ENCODE results near the gene HBG1.

HBG1 gene

DNA sequence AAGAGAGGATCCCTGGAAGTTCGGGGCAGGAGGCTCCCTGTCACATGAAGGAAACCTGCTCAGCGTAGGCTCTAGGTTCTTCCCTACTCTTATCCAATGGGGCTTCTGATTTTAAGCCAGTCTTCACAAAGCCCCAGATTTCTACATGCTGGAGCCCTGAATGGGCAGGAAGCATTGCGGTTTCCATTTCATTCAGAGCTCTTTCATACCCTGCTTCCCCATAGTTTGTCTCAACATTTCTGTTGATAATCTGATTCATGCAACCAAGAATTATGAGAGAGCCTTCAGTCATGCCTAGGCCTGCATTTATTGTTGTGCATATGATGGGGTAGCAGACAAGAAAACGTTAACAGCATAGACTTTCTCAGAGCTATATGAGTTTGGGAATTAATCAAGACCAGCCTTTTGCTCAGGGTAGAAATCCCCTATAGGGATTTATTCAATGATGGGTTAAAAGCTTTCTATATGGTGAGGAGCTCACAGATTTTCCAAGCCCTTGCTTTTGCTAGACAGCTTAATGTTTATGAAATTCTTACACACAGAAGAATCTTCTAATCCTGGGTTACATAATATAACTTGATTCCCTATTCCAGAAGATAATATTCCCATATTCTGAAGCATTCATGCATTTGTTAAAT, 36.2 kb upstream of the HBG1 start:
- no peaks in the 10 kb centered on the region for H3K36me3 ChIP-seq
- TF ChIP-seq, protein P1, sequence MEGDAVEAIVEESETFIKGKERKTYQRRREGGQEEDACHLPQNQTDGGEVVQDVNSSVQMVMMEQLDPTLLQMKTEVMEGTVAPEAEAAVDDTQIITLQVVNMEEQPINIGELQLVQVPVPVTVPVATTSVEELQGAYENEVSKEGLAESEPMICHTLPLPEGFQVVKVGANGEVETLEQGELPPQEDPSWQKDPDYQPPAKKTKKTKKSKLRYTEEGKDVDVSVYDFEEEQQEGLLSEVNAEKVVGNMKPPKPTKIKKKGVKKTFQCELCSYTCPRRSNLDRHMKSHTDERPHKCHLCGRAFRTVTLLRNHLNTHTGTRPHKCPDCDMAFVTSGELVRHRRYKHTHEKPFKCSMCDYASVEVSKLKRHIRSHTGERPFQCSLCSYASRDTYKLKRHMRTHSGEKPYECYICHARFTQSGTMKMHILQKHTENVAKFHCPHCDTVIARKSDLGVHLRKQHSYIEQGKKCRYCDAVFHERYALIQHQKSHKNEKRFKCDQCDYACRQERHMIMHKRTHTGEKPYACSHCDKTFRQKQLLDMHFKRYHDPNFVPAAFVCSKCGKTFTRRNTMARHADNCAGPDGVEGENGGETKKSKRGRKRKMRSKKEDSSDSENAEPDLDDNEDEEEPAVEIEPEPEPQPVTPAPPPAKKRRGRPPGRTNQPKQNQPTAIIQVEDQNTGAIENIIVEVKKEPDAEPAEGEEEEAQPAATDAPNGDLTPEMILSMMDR (IDR thresholded peaks at IDR 0.05; ENCODE audit: low read depth, low read length), result no peak
- DNase-seq, result no peak
- no peaks in the 10 kb centered on the region for H3K4me1 ChIP-seq
- H3K4me3 ChIP-seq (ENCODE audit: low read depth, low read length), result no peak overlapping the region
- no peaks in the 10 kb centered on the region for H3K9me3 ChIP-seq
- no peaks in the 10 kb centered on the region for H3K27me3 ChIP-seq

DNA sequence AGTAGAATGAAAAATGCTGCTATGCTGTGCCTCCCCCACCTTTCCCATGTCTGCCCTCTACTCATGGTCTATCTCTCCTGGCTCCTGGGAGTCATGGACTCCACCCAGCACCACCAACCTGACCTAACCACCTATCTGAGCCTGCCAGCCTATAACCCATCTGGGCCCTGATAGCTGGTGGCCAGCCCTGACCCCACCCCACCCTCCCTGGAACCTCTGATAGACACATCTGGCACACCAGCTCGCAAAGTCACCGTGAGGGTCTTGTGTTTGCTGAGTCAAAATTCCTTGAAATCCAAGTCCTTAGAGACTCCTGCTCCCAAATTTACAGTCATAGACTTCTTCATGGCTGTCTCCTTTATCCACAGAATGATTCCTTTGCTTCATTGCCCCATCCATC, 35.0 kb upstream of the HBG1 start:
- TF ChIP-seq, protein P1 (IDR thresholded peaks at IDR 0.05; ENCODE audit: low read depth, low read length), result no peak
- no peaks in the 10 kb centered on the region for H3K27me3 ChIP-seq
- H3K4me3 ChIP-seq (ENCODE audit: low read depth, low read length), result no peak overlapping the region
- no peaks in the 10 kb centered on the region for H3K4me1 ChIP-seq
- H3K9me3 ChIP-seq, result no peaks in the 10 kb centered on the region
- no peaks in the 10 kb centered on the region for H3K36me3 ChIP-seq
- DNase-seq, result no peak

DNA sequence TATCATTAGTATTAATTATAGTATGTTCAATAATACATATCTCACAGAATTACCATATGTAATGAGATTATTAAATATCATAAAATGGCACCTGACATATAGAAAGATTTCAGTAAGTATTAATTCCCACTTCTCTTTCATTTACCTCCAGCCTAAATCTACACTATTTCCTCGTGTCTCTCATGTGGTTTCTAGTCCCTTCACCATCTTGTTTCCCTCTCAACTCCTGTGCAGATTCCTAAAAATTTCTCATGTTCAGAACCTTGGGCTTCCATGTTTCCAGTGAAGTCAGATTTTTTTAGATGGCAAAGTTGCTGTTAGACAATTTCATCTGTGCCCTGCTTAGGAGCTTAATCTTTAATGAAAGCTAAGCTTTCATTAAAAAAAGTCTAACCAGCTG, 34.2 kb upstream of the HBG1 start:
- TF ChIP-seq, protein P1 (IDR thresholded peaks at IDR 0.05; ENCODE audit: low read depth, low read length), result no peak
- no peaks in the 10 kb centered on the region for H3K4me1 ChIP-seq
- H3K9me3 ChIP-seq, result no peaks in the 10 kb centered on the region
- H3K36me3 ChIP-seq, result no peaks in the 10 kb centered on the region
- H3K4me3 ChIP-seq (ENCODE audit: low read depth, low read length), result no peak overlapping the region
- no peak for DNase-seq
- H3K27me3 ChIP-seq, result no peaks in the 10 kb centered on the region

- H3K4me3 ChIP-seq (ENCODE audit: low read depth, low read length), result no peak overlapping the region
- H3K36me3 ChIP-seq, result no peaks in the 10 kb centered on the region
- DNase-seq, result no peak
- no peaks in the 10 kb centered on the region for H3K4me1 ChIP-seq
- H3K9me3 ChIP-seq, result no peaks in the 10 kb centered on the region
- no peaks in the 10 kb centered on the region for H3K27me3 ChIP-seq
- TF ChIP-seq, protein P1 (IDR thresholded peaks at IDR 0.05; ENCODE audit: low read depth, low read length), result no peak
These were observed 33.4 kb upstream of the HBG1 start for GRCh38 chr11:5283086-5283485.

GRCh38 chr11:5282628-5283027, 33.0 kb upstream of the HBG1 start:
- no peaks in the 10 kb centered on the region for H3K36me3 ChIP-seq
- no peak for DNase-seq

GRCh38 chr11:5281596-5281995, 31.9 kb upstream of the HBG1 start:
- H3K27me3 ChIP-seq, result no peaks in the 10 kb centered on the region
- H3K36me3 ChIP-seq, result no peaks in the 10 kb centered on the region
- no peaks in the 10 kb centered on the region for H3K9me3 ChIP-seq
- H3K4me3 ChIP-seq (ENCODE audit: low read depth, low read length), result no peak overlapping the region
- H3K4me1 ChIP-seq, result no peaks in the 10 kb centered on the region
- DNase-seq, result no peak
- TF ChIP-seq, protein P1 (IDR thresholded peaks at IDR 0.05; ENCODE audit: low read depth, low read length), result no peak

More at GRCh38 chr11:5282628-5283027, 33.0 kb upstream of the HBG1 start:
- Histone ChIP-seq H3K9me3 (no peaks in the 10 kb centered on the region), H3K4me3 (ENCODE audit: low read depth, low read length) (no peak overlapping the region), H3K27me3 (no peaks in the 10 kb centered on the region), H3K4me1 (no peaks in the 10 kb centered on the region)
- TF ChIP-seq, protein P1 (IDR thresholded peaks at IDR 0.05; ENCODE audit: low read depth, low read length), result no peak
